ENCODE results near the gene RETREG3.
A peak's percentile ranks its signal among the peaks of the same experiment; 100 is the strongest.
"Not testable (repeated sequence)": the region's sequence is repeated elsewhere in the genome, so short reads cannot be mapped to it uniquely, and the experiment has no call there.

RETREG3 gene

GRCh38 chr17:42609182-42609813 is at the start of gene RETREG3, which contains the start of gene TUBG1:
Gene RETREG3, minus strand, starts transcription at chr17:42609374. Its CDS starts 50 bp downstream, at chr17:42609324.
Gene TUBG1, plus strand, starts transcription at chr17:42609683. Its CDS starts 55 bp downstream, at chr17:42609738.
- peak; percentile 100 for DNase-seq (ENCODE audit: low read depth, low spot score)

- no peak for DNase-seq (ENCODE audit: low read depth, low spot score)
Measured at GRCh38 chr17:42657824-42658588, 48.8 kb upstream of the RETREG3 start.

GRCh38 chr17:42655528-42655927 is 46.4 kb upstream of the RETREG3 start:
- DNase-seq (ENCODE audit: low read depth, low spot score): peak; percentile 73

- peak; percentile 73 for DNase-seq (ENCODE audit: low read depth, low spot score)
Measured at GRCh38 chr17:42653179-42654124, 44.3 kb upstream of the RETREG3 start.

- no peak for DNase-seq (ENCODE audit: low read depth, low spot score)
Measured at GRCh38 chr17:42651392-42651791, 42.2 kb upstream of the RETREG3 start.

- DNase-seq (ENCODE audit: low read depth, low spot score): peak; percentile 34
Measured at GRCh38 chr17:42647778-42648177, 38.6 kb upstream of the RETREG3 start.

- no peak for DNase-seq (ENCODE audit: low read depth, low spot score)
Measured at GRCh38 chr17:42642336-42642735, 33.2 kb upstream of the RETREG3 start.

GRCh38 chr17:42640121-42640520 is 30.9 kb upstream of the RETREG3 start:
- DNase-seq (ENCODE audit: low read depth, low spot score): no peak

- DNase-seq (ENCODE audit: low read depth, low spot score): no peak
Measured at GRCh38 chr17:42639525-42640113, 30.4 kb upstream of the RETREG3 start.

GRCh38 chr17:42632949-42633444 is 23.8 kb upstream of the RETREG3 start:
- DNase-seq (ENCODE audit: low read depth, low spot score): no peak

GRCh38 chr17:42629411-42630009 is 20.3 kb upstream of the RETREG3 start:
- DNase-seq (ENCODE audit: low read depth, low spot score): no peak

GRCh38 chr17:42627032-42627764 is 18.0 kb upstream of the RETREG3 start:
- not testable (repeated sequence) for DNase-seq (ENCODE audit: low read depth, low spot score)

GRCh38 chr17:42623732-42624596 is 14.8 kb upstream of the RETREG3 start:
- peak; percentile 48 for DNase-seq (ENCODE audit: low read depth, low spot score)

GRCh38 chr17:42623271-42623670 is 14.1 kb upstream of the RETREG3 start:
- no peak for DNase-seq (ENCODE audit: low read depth, low spot score)

GRCh38 chr17:42621987-42622386 is 12.8 kb upstream of the RETREG3 start:
- not testable (repeated sequence) for DNase-seq (ENCODE audit: low read depth, low spot score)

GRCh38 chr17:42618442-42619150 is 9.4 kb upstream of the RETREG3 start:
- peak; percentile 33 for DNase-seq (ENCODE audit: low read depth, low spot score)

- DNase-seq (ENCODE audit: low read depth, low spot score): no peak
Measured at GRCh38 chr17:42617956-42618431, 8.8 kb upstream of the RETREG3 start.

- no peak for DNase-seq (ENCODE audit: low read depth, low spot score)
Measured at GRCh38 chr17:42613699-42614295, 4.6 kb upstream of the RETREG3 start.

Data from astrocyte of the hippocampus (primary cell).